GM12878 (cell line): Measurements from ENCODE around the gene WSCD1.

Experiments
- CHD1 ChIP-seq: IDR thresholded peaks from 2 replicates; pipeline ENCODE4 v1.6.1; 2012; ENCODE audit warnings: low read depth, low read length, improper control_type of control experiment
- POLR2AphosphoS5 ChIP-seq: IDR thresholded peaks from 2 replicates; pipeline ENCODE4 v1.6.1; 2011; ENCODE audit warnings: mild to moderate bottlenecking, low read length, inconsistent platforms
- YY1 ChIP-seq: IDR thresholded peaks from 2 replicates; pipeline ENCODE4 v1.6.1; 2011; ENCODE audit warnings: low read depth, mild to moderate bottlenecking, low read length
- TF ChIP-seq, protein P1 (sequence below): fragments of 450-650 bp; IDR thresholded peaks from 2 replicates; pipeline ENCODE4 v1.6.1; 2016; ENCODE audit warnings: mild to moderate bottlenecking, moderate library complexity, borderline replicate concordance

DNA sequence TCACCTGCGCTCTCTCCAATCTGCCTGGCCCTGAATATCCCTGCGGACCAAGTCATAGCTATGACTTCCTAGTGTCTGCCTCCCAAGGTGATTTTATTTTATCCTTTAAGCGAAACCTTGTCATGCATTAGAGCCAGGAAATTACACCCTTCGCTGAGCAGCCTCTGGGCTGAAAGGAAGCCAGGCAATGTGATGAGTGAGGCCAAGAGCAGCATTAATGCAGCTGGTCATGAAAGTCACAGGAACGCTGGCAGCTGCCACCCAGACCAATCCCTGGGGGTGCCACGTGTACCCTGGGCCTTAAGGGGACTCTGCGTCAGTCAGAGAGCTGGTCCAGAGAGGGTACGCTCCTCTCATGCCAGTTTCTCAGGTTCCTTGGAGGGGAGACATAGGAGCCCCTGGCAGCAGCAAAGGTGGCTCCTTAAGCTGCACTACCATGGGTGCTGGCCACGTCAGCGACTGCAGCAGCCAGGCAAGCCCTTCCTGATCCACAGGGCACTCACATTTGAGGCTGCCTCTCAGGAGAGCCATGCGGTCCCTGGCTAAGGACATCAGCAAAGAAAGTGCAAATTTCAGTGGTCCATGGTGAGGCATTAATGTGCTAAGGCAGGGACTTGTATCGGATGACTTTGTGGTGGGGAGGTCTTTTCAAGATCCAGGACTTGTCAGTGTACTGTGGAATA is 42.7 kb upstream of the WSCD1 start:
- TF ChIP-seq CHD1 (no peak), POLR2AphosphoS5 (no peak), YY1 (no peak)
- TF ChIP-seq, protein P1, sequence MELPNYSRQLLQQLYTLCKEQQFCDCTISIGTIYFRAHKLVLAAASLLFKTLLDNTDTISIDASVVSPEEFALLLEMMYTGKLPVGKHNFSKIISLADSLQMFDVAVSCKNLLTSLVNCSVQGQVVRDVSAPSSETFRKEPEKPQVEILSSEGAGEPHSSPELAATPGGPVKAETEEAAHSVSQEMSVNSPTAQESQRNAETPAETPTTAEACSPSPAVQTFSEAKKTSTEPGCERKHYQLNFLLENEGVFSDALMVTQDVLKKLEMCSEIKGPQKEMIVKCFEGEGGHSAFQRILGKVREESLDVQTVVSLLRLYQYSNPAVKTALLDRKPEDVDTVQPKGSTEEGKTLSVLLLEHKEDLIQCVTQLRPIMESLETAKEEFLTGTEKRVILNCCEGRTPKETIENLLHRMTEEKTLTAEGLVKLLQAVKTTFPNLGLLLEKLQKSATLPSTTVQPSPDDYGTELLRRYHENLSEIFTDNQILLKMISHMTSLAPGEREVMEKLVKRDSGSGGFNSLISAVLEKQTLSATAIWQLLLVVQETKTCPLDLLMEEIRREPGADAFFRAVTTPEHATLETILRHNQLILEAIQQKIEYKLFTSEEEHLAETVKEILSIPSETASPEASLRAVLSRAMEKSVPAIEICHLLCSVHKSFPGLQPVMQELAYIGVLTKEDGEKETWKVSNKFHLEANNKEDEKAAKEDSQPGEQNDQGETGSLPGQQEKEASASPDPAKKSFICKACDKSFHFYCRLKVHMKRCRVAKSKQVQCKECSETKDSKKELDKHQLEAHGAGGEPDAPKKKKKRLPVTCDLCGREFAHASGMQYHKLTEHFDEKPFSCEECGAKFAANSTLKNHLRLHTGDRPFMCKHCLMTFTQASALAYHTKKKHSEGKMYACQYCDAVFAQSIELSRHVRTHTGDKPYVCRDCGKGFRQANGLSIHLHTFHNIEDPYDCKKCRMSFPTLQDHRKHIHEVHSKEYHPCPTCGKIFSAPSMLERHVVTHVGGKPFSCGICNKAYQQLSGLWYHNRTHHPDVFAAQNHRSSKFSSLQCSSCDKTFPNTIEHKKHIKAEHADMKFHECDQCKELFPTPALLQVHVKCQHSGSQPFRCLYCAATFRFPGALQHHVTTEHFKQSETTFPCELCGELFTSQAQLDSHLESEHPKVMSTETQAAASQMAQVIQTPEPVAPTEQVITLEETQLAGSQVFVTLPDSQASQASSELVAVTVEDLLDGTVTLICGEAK: no peak
